HCT116 (cell line): ENCODE data around the gene WWTR1. TPM values are rescaled to one million over a fixed set of nuclear protein-coding genes. Genes with fewer than 3 reads are reported as not detected.

Experiments used
- ATAC-seq: fragments of 200-7000 bp; cut with Tn5 transposase; 2 replicates; pipeline ENCODE4 v1.9.1; 2020; ENCODE audit warnings: mild to moderate bottlenecking, moderate library complexity
- BruUV-seq: library from RNA; stranded (reverse); fragments of 400-500 nt; replicated peaks from 2 replicates; lab custom pipeline; 2021; lab: Mats Ljungman, UMichigan
- CTCF ChIA-PET: fragments of 300-600 bp; sonication (Branson Sonifier 250); formaldehyde crosslinking; loops from one replicate; lab custom pipeline; 2021; ENCODE audit warnings: antibody characterized with exemption; lab: Charles Lee
- POLR2A ChIA-PET: fragments of 300-600, 350-600 bp; sonication (Branson Sonifier 250); formaldehyde crosslinking; loops from one replicate; lab custom pipeline; 2021; ENCODE audit warnings: antibody characterized with exemption; lab: Charles Lee
- RAD21 ChIA-PET, 2 experiments: fragments of 300-600 bp; sonication (Branson Sonifier 250); formaldehyde crosslinking; loops; one replicate each; lab custom pipeline; 2023; ENCODE audit warnings: low total read pairs in 2 of 2; ENCODE audit not compliant: uncharacterized antibody in 2 of 2, unreplicated experiment in 2 of 2, low non-redundant PET in 1 of 2; lab: Charles Lee
- DNase-seq: peaks from one replicate; pipeline ENCODE4 v3.0.0-alpha.2; 2010; ENCODE audit warnings: low read depth, low spot score
- H2AFZ ChIP-seq: fragments of 200-600 bp; shearing (Covaris generic), sonication (generic); 2 replicates; pipeline ENCODE4 v1.6.1; 2017; ENCODE audit warnings: low read depth, mixed run types, mixed read lengths, antibody characterized with exemption, low read length; ENCODE audit not compliant: poor library complexity, severe bottlenecking
- H3K27ac ChIP-seq: 2 replicates; pipeline ENCODE4 v1.5.1; 2012; ENCODE audit warnings: low read depth, low read length
- H3K27me3 ChIP-seq: fragments of 200-600 bp; sonication (generic); 2 replicates; pipeline ENCODE4 v1.6.1; 2016; ENCODE audit warnings: mixed run types, low read length, mixed read lengths; ENCODE audit not compliant: insufficient read depth
- H3K36me3 ChIP-seq, 2 experiments: fragments of 200-500 bp in 1 of 2; fragments of 200-600 bp in 1 of 2; sonication (Bioruptor generic) in 1 of 2; sonication (generic) in 1 of 2; 2 replicates each; pipeline versions ENCODE4 v1.5.1 to v1.6.1; 2014 to 2016; ENCODE audit warnings: low read length in 2 of 2, inconsistent platforms in 1 of 2, mixed read lengths in 1 of 2, mixed run types in 1 of 2; ENCODE audit not compliant: insufficient read depth in 2 of 2, control insufficient read depth in 1 of 2
- H3K4me1 ChIP-seq, 2 experiments: fragments of 200-600 bp in 1 of 2; sonication (generic) in 1 of 2; 2 replicates each; pipeline versions ENCODE4 v1.5.1 to v1.6.1; 2012 to 2017; ENCODE audit warnings: low read length in 2 of 2, inconsistent platforms in 1 of 2, mild to moderate bottlenecking in 1 of 2, mixed read lengths in 1 of 2, mixed run types in 1 of 2, moderate library complexity in 1 of 2; ENCODE audit not compliant: insufficient read depth in 2 of 2, control insufficient read depth in 1 of 2
- H3K4me2 ChIP-seq: fragments of 200-600 bp; sonication (generic); 2 replicates; pipeline ENCODE4 v1.6.1; 2017; ENCODE audit warnings: mixed run types, low read length, mixed read lengths
- H3K4me3 ChIP-seq, 2 experiments: fragments of 200-600 bp in 1 of 2; sonication (generic) in 1 of 2; replicated peaks in 1 of 2; 2 replicates each; pipeline ENCODE4 v1.5.1; 2011 to 2016; ENCODE audit warnings: low read length in 2 of 2, control low read depth in 1 of 2, low read depth in 1 of 2, mild to moderate bottlenecking in 1 of 2, mixed read lengths in 1 of 2, mixed run types in 1 of 2
- H3K79me2 ChIP-seq: fragments of 200-600 bp; sonication (generic); 2 replicates; pipeline ENCODE4 v1.6.1; 2017; ENCODE audit warnings: mild to moderate bottlenecking, mixed run types, low read length, moderate library complexity, mixed read lengths; ENCODE audit not compliant: insufficient read depth
- H3K9ac ChIP-seq: fragments of 200-600 bp; sonication (generic); 2 replicates; pipeline ENCODE4 v1.6.1; 2016; ENCODE audit warnings: low read length, mixed read lengths
- H3K9me2 ChIP-seq: fragments of 200-600 bp; sonication (generic), shearing (Covaris generic); 2 replicates; pipeline ENCODE4 v1.6.1; 2017; ENCODE audit warnings: mixed run types, mild to moderate bottlenecking, moderate library complexity; ENCODE audit not compliant: insufficient read depth
- H3K9me3 ChIP-seq, 2 experiments: fragments of 200-500 bp in 1 of 2; fragments of 200-600 bp in 1 of 2; sonication (Bioruptor generic) in 1 of 2; sonication (generic) in 1 of 2; 2 replicates each; pipeline ENCODE4 v1.6.1; 2014 to 2017; ENCODE audit warnings: low read length in 2 of 2, mixed read lengths in 2 of 2, inconsistent platforms in 1 of 2, low read depth in 1 of 2, mild to moderate bottlenecking in 1 of 2, mixed run types in 1 of 2, moderate library complexity in 1 of 2; ENCODE audit not compliant: control insufficient read depth in 1 of 2, insufficient read depth in 1 of 2
- H4K20me1 ChIP-seq: fragments of 200-600 bp; sonication (generic), shearing (Covaris generic); 2 replicates; pipeline ENCODE4 v1.6.1; 2017; ENCODE audit warnings: mixed run types, mild to moderate bottlenecking, moderate library complexity; ENCODE audit not compliant: insufficient read depth
- EZH2phosphoT487 ChIP-seq: fragments of 200-600 bp; IDR thresholded peaks from 2 replicates; pipeline ENCODE4 v1.6.1; 2018; ENCODE audit warnings: antibody characterized with exemption, borderline replicate concordance
- JUND ChIP-seq: IDR thresholded peaks from 2 replicates; pipeline ENCODE4 v1.6.1; 2012
- TCF7L2 ChIP-seq: IDR thresholded peaks from 2 replicates; pipeline ENCODE4 v1.7.0; 2011; ENCODE audit warnings: borderline replicate concordance, inconsistent platforms; ENCODE audit not compliant: insufficient read depth, insufficient read length; ENCODE audit errors: extremely low read depth
- ZFX ChIP-seq: fragments of 450-650 bp; IDR thresholded peaks from 2 replicates; pipeline ENCODE4 v1.6.1; 2017
- ZNF274 ChIP-seq: fragments of 200-500 bp; sonication (Bioruptor generic); IDR thresholded peaks from 2 replicates; pipeline ENCODE4 v1.6.1; 2014; ENCODE audit warnings: mild to moderate bottlenecking, low read depth, low read length, inconsistent platforms
- intact Hi-C: fragments of 100-400 bp; cut with micrococcal nuclease; formaldehyde crosslinking; loops from 2 replicates; pipeline ENCODE4 v1.10.0; 2022
- total RNA-seq: library from RNA; stranded (reverse); gene quantifications from one replicate; pipeline ENCODE4 v1.2.1, GENCODE V29; 2021; ENCODE audit not compliant: unreplicated experiment
- TF ChIP-seq, protein P1 (sequence below): IDR thresholded peaks from 2 replicates; pipeline ENCODE4 v1.6.1; 2011; ENCODE audit warnings: mild to moderate bottlenecking, low read length, moderate library complexity; ENCODE audit not compliant: insufficient replicate concordance; ENCODE audit errors: extremely low read depth
- TF ChIP-seq, protein P2 (sequence below): IDR thresholded peaks from 2 replicates; pipeline ENCODE4 v1.6.1; 2012

WWTR1 gene
- total RNA-seq, 1 experiment from 2014 or later: 46.9 TPM

DNA sequence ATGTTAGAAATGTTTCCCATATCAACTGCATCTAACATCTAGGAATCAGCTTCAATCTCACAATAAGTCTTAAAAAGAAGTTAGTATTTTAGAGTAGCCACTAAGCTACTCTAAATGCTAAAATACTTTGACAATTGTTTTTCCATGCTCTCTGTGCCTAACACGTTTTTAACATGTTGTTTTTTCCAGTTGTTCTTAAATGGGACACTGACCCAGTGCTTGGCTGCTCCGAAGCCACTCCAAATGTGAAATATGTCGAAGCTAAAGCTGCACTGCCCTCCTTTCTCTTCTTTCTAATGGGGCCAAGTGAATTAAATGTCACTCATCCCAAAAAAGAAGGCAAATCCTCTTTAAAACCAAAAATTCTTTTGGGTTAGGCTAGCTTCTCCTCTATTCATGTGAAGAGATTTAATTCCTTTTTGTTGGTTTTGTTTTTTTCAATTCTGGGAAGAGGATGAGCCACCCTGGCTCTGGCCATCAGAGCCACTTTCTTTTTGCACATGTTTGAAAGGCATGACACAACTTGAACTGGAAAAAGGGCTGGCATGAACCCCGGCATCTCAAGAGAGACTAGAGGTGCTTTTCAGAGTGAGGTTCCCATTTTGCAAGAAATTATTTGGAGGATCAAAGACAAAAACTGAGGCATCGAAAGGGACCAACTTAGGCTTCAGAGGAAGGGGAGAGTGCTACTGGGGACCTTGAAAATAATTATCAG, 73.7 kb downstream of the WWTR1 start:
- ChIA-PET CTCF (no interaction called here), POLR2A (interaction anchor here (1.1 to 1.2 kb wide), 2 partner anchors 9 to 13 kb away, joined by 3 to 4 read pairs; no protein-coding TSS in a partner anchor), RAD21 (no interaction called here)
- peaks cover 96 to 98% of the 10 kb centered on the region in 2 experiments for H3K4me1 ChIP-seq
- no peaks in the 10 kb centered on the region for H3K9me3 ChIP-seq
- no peak for DNase-seq
- BruUV-seq: no TSS peak
- peak overlapping the region; percentile 84 for H3K4me2 ChIP-seq
- H3K27ac ChIP-seq: peak overlapping the region; percentile 99
- no peak for TF ChIP-seq ZNF274
- no peak for TF ChIP-seq TCF7L2
- no peak for TF ChIP-seq EZH2phosphoT487
- no peak for TF ChIP-seq ZFX
- TF ChIP-seq JUND: no peak
- TF ChIP-seq, protein P1, sequence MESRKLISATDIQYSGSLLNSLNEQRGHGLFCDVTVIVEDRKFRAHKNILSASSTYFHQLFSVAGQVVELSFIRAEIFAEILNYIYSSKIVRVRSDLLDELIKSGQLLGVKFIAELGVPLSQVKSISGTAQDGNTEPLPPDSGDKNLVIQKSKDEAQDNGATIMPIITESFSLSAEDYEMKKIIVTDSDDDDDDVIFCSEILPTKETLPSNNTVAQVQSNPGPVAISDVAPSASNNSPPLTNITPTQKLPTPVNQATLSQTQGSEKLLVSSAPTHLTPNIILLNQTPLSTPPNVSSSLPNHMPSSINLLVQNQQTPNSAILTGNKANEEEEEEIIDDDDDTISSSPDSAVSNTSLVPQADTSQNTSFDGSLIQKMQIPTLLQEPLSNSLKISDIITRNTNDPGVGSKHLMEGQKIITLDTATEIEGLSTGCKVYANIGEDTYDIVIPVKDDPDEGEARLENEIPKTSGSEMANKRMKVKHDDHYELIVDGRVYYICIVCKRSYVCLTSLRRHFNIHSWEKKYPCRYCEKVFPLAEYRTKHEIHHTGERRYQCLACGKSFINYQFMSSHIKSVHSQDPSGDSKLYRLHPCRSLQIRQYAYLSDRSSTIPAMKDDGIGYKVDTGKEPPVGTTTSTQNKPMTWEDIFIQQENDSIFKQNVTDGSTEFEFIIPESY: no peak
- TF ChIP-seq, protein P2, sequence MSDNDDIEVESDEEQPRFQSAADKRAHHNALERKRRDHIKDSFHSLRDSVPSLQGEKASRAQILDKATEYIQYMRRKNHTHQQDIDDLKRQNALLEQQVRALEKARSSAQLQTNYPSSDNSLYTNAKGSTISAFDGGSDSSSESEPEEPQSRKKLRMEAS: no peak
- TF ChIP-seq, all 23 proteins: peak for 0
- Histone ChIP-seq H3K9ac (peak overlapping the region; percentile 15), H3K9me2 (no peaks in the 10 kb centered on the region), H3K27me3 (no peaks in the 10 kb centered on the region), H3K36me3 (no peaks in the 10 kb centered on the region), H3K4me3 (no peak overlapping the region), H4K20me1 (no peaks in the 10 kb centered on the region), H3K79me2 (peaks cover 51% of the 10 kb centered on the region), H2AFZ (no peak overlapping the region)
- intact Hi-C loops: loop anchor here (5.0 kb wide), 1 partner anchor 73 kb away; the partner anchor contains the start of gene WWTR1
- no peak for ATAC-seq
